Measurements from ENCODE around the gene DOK3. TPM values are rescaled to one million over a fixed set of nuclear protein-coding genes. Genes with fewer than 3 reads are reported as not detected.

The DOK3 gene
- polyA plus RNA-seq, 1 donor (not counting 4 experiments of a cell fraction or from before 2014, with no cell fraction given) = 1.7 TPM

GRCh38 chr5:177508221-177508611 is 1.4 kb downstream of the DOK3 start:
- Histone ChIP-seq H3K27ac (ENCODE audit: control insufficient read depth, insufficient read depth, low read length) (no peak overlapping the region), H3K4me1 (ENCODE audit: control insufficient read depth, extremely low read depth, insufficient read depth, low read length) (no peaks in the 10 kb centered on the region), H3K36me3 (ENCODE audit: control insufficient read depth in 2 of 2, extremely low read depth in 1 of 2, insufficient read depth in 2 of 2, low read length in 2 of 2) (peaks cover 23 to 25% of the 10 kb centered on the region in 2 experiments), H3K4me2 (ENCODE audit: control insufficient read depth, extremely low read depth, insufficient read depth, low read depth, low read length) (no peak overlapping the region), H3K9me3 (ENCODE audit: control insufficient read depth, low read depth, low read length) (no peaks in the 10 kb centered on the region), H3K27me3 (ENCODE audit: control insufficient read depth, extremely low read depth, insufficient read depth, low read length) (no peaks in the 10 kb centered on the region), H3K9ac (ENCODE audit: control insufficient read depth, extremely low read depth, insufficient read depth, low read length) (no peak overlapping the region), H2AFZ (ENCODE audit: control insufficient read depth, low read length) (no peak overlapping the region), H3K9me1 (ENCODE audit: control insufficient read depth, extremely low read depth, insufficient read depth, low read length) (no peaks in the 10 kb centered on the region), H3K79me2 (ENCODE audit: control insufficient read depth, insufficient read depth, low read length) (no peaks in the 10 kb centered on the region), H3K4me3 (ENCODE audit: control insufficient read depth in 2 of 3, extremely low read depth in 1 of 3, insufficient read depth in 2 of 3, low read depth in 1 of 3, low read length in 3 of 3) (no peak overlapping the region), H4K20me1 (ENCODE audit: control insufficient read depth, extremely low read depth, insufficient read depth, low read length) (no peaks in the 10 kb centered on the region)
- TF ChIP-seq EZH2 (IDR thresholded peaks at IDR 0.05; ENCODE audit: low read length) = no peak
- TF ChIP-seq, protein P1, sequence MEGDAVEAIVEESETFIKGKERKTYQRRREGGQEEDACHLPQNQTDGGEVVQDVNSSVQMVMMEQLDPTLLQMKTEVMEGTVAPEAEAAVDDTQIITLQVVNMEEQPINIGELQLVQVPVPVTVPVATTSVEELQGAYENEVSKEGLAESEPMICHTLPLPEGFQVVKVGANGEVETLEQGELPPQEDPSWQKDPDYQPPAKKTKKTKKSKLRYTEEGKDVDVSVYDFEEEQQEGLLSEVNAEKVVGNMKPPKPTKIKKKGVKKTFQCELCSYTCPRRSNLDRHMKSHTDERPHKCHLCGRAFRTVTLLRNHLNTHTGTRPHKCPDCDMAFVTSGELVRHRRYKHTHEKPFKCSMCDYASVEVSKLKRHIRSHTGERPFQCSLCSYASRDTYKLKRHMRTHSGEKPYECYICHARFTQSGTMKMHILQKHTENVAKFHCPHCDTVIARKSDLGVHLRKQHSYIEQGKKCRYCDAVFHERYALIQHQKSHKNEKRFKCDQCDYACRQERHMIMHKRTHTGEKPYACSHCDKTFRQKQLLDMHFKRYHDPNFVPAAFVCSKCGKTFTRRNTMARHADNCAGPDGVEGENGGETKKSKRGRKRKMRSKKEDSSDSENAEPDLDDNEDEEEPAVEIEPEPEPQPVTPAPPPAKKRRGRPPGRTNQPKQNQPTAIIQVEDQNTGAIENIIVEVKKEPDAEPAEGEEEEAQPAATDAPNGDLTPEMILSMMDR (optimal IDR thresholded peaks at IDR 0.05 in 1 of 3, IDR thresholded peaks at IDR 0.05 in 1 of 3, conservative IDR thresholded peaks at IDR 0.05 in 1 of 3; ENCODE audit: extremely low read depth in 1 of 3, insufficient read depth in 2 of 3, low read length in 3 of 3) = no peak
- DNase-seq (ENCODE audit: low read depth, low spot score) (no peak), FAIRE-seq (no peak)
- dilution Hi-C loops (cut with MboI; ENCODE audit: extremely low pct_ligation_motif_present, low sequenced_read_pairs) = no loop called here

- TF ChIP-seq, protein P1 (optimal IDR thresholded peaks at IDR 0.05 in 1 of 3, IDR thresholded peaks at IDR 0.05 in 1 of 3, conservative IDR thresholded peaks at IDR 0.05 in 1 of 3; ENCODE audit: extremely low read depth in 1 of 3, insufficient read depth in 2 of 3, low read length in 3 of 3) = no peak
- TF ChIP-seq EZH2 (IDR thresholded peaks at IDR 0.05; ENCODE audit: low read length) = no peak
- Histone ChIP-seq H3K27me3 (ENCODE audit: control insufficient read depth, extremely low read depth, insufficient read depth, low read length) (no peaks in the 10 kb centered on the region), H3K4me1 (ENCODE audit: control insufficient read depth, extremely low read depth, insufficient read depth, low read length) (peaks cover 1% of the 10 kb centered on the region), H3K4me2 (ENCODE audit: control insufficient read depth, extremely low read depth, insufficient read depth, low read depth, low read length) (no peak overlapping the region), H2AFZ (ENCODE audit: control insufficient read depth, low read length) (no peak overlapping the region), H3K9ac (ENCODE audit: control insufficient read depth, extremely low read depth, insufficient read depth, low read length) (no peak overlapping the region), H3K9me3 (ENCODE audit: control insufficient read depth, low read depth, low read length) (no peaks in the 10 kb centered on the region), H3K9me1 (ENCODE audit: control insufficient read depth, extremely low read depth, insufficient read depth, low read length) (no peaks in the 10 kb centered on the region), H4K20me1 (ENCODE audit: control insufficient read depth, extremely low read depth, insufficient read depth, low read length) (no peaks in the 10 kb centered on the region), H3K36me3 (ENCODE audit: control insufficient read depth in 2 of 2, extremely low read depth in 1 of 2, insufficient read depth in 2 of 2, low read length in 2 of 2) (peaks cover 23 to 25% of the 10 kb centered on the region in 2 experiments), H3K79me2 (ENCODE audit: control insufficient read depth, insufficient read depth, low read length) (no peaks in the 10 kb centered on the region), H3K27ac (ENCODE audit: control insufficient read depth, insufficient read depth, low read length) (no peak overlapping the region), H3K4me3 (ENCODE audit: control insufficient read depth in 2 of 3, extremely low read depth in 1 of 3, insufficient read depth in 2 of 3, low read depth in 1 of 3, low read length in 3 of 3) (no peak overlapping the region)
- dilution Hi-C loops (cut with MboI; ENCODE audit: extremely low pct_ligation_motif_present, low sequenced_read_pairs) = no loop called here
- no peak for DNase-seq (ENCODE audit: low read depth, low spot score)
- no peak for FAIRE-seq
Measured at GRCh38 chr5:177507596-177508220, 1.9 kb downstream of the DOK3 start.
